ENCODE results near the gene SLC23A3.

The SLC23A3 gene

DNA sequence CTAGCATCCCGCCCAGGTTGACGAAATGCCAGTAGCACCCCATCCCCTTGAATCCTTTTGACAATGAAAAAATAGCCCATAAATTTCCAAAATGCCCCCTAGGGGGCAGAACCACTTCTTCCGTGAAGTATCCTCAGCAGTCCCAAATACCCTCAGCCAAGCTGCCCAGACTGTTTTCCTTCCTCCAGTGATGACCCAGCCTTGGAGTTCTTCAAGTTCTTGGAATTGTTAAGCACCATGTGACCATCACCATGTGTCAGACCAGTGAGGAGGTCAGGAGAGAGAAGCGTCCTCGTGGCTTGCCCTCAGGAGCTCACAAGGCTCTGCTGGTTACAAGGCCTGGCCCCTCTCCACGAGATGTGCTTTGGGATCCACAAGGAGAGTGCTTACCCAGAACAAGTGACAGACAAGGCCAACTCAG, 1.4 kb upstream of the SLC23A3 start:
- peak; percentile 42 for DNase-seq (ENCODE audit: extremely low spot score)
- TF ChIP-seq L3MBTL2 (conservative IDR thresholded peaks at IDR 0.05), result no peak
- TF ChIP-seq LEF1 (IDR thresholded peaks at IDR 0.05; ENCODE audit: borderline replicate concordance), result no peak
- TF ChIP-seq FOXK2 (IDR thresholded peaks at IDR 0.05), result no peak
- TF ChIP-seq BHLHE40 (IDR thresholded peaks at IDR 0.05; ENCODE audit: borderline replicate concordance), result no peak
- TF ChIP-seq NFRKB (IDR thresholded peaks at IDR 0.05), result no peak
- TF ChIP-seq FOXM1 (IDR thresholded peaks at IDR 0.05; ENCODE audit: borderline replicate concordance), result no peak
- TF ChIP-seq ARNT (IDR thresholded peaks at IDR 0.05), result no peak
- TF ChIP-seq SUZ12 (IDR thresholded peaks at IDR 0.05), result no peak
- TF ChIP-seq HDGF (IDR thresholded peaks at IDR 0.05; ENCODE audit: borderline replicate concordance), result no peak
- no peak for TF ChIP-seq CTBP1 (IDR thresholded peaks at IDR 0.05; ENCODE audit: borderline replicate concordance)
- ChIA-PET POLR2A (interaction anchor here (1.3 to 1.6 kb wide), 3 partner anchors 35 to 74 kb away, joined by 3 to 6 read pairs (median 4); partner anchors contain the start of genes GLB1L, STK16 and ZFAND2B), CTCF (interaction anchor here (0.8 to 2.8 kb wide), 6 partner anchors 12 to 173 kb away, joined by 3 to 8 read pairs (median 4); no protein-coding TSS in a partner anchor)

DNA sequence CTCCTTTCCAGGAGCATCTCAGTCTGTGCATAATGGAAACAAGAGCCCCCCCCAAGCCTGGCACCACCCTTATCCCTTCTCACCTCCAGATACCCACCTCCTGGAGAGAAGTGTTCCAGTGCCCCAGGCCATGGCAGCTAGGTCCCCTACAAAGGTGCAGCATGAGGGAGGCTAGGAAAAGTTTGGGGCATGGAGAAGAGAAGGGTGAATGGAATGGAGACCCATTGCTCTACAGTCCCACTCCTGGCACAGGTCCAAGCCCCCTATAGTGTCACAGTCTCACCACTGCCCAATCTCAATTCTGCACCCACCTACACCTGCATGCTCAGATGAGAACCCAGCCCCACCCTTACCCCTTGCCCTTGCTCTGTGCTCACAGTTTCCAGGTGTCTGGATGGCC, 897 bp downstream of the SLC23A3 start:
- CTCF ChIA-PET, result no interaction called here
- POLR2A ChIA-PET, result no interaction called here

DNA sequence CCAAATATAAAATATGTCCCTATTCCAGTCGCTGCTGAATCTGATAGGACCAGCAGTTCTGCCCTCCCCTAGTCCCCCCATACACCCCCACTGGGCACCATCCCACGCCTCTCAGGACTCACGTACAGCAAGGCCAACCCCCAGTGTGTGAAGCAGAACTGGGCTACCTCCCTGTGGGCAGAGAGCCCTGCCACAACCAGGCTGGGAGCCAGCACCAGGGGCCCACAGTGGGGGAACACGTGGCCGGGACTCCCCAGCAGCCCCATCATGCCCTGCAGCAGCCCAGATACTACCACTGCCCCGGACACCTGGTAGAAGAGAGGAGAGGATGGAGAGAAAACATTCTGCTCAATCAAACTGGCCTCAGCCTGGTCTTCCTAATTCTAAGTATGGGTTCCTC, 1.3 kb downstream of the SLC23A3 start:
- CTCF ChIA-PET, result no interaction called here
- DNase-seq (ENCODE audit: extremely low spot score), result no peak

More for the DNA sequence above, 897 bp downstream of the SLC23A3 start:
- no peak for DNase-seq (ENCODE audit: extremely low spot score)
- TF ChIP-seq CTBP1 (IDR thresholded peaks at IDR 0.05; ENCODE audit: borderline replicate concordance), result no peak
- TF ChIP-seq HDGF (IDR thresholded peaks at IDR 0.05; ENCODE audit: borderline replicate concordance), result no peak
- TF ChIP-seq TARDBP (IDR thresholded peaks at IDR 0.05), result no peak

DNA sequence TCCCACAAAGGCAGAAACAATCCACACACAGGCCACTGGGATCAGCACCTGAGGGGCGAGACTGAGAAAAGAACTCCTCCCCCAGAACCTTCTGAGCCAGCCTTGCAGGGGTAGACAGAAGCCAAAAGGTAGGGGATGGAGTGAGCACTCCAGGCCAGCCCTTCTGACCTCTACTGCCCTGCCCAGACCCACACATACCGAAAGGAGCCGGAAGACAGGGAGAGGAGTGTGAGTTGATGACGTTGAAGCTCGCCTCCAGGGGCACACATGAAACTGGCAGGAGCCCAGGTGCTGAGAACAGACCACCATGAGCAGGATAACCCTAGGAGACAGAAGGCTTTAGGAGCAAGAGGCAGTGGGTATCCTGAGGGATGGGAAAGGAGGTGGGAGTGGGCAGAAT, 1.8 kb downstream of the SLC23A3 start:
- TF ChIP-seq NFRKB (IDR thresholded peaks at IDR 0.05) (no peak), SUZ12 (IDR thresholded peaks at IDR 0.05) (no peak)
- ChIA-PET POLR2A (no interaction called here), CTCF (no interaction called here)
- no peak for DNase-seq (ENCODE audit: extremely low spot score)

More for the DNA sequence above, 1.3 kb downstream of the SLC23A3 start:
- TF ChIP-seq SP1 (IDR thresholded peaks at IDR 0.05) (no peak), ZNF384 (IDR thresholded peaks at IDR 0.05) (no peak), FOXM1 (IDR thresholded peaks at IDR 0.05; ENCODE audit: borderline replicate concordance) (no peak), TARDBP (IDR thresholded peaks at IDR 0.05) (no peak), FOXK2 (IDR thresholded peaks at IDR 0.05) (no peak), ARNT (IDR thresholded peaks at IDR 0.05) (no peak), SUZ12 (IDR thresholded peaks at IDR 0.05) (no peak), BHLHE40 (IDR thresholded peaks at IDR 0.05; ENCODE audit: borderline replicate concordance) (no peak), ELF4 (IDR thresholded peaks at IDR 0.05) (no peak), FOXA1 (IDR thresholded peaks at IDR 0.05) (no peak), NFRKB (IDR thresholded peaks at IDR 0.05) (no peak), HDGF (IDR thresholded peaks at IDR 0.05; ENCODE audit: borderline replicate concordance) (no peak), L3MBTL2 (conservative IDR thresholded peaks at IDR 0.05) (no peak), LEF1 (IDR thresholded peaks at IDR 0.05; ENCODE audit: borderline replicate concordance) (no peak), CTBP1 (IDR thresholded peaks at IDR 0.05; ENCODE audit: borderline replicate concordance) (no peak)
- TF ChIP-seq, protein P1, sequence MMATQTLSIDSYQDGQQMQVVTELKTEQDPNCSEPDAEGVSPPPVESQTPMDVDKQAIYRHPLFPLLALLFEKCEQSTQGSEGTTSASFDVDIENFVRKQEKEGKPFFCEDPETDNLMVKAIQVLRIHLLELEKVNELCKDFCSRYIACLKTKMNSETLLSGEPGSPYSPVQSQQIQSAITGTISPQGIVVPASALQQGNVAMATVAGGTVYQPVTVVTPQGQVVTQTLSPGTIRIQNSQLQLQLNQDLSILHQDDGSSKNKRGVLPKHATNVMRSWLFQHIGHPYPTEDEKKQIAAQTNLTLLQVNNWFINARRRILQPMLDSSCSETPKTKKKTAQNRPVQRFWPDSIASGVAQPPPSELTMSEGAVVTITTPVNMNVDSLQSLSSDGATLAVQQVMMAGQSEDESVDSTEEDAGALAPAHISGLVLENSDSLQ (IDR thresholded peaks at IDR 0.05), result no peak
- POLR2A ChIA-PET, result no interaction called here

DNA sequence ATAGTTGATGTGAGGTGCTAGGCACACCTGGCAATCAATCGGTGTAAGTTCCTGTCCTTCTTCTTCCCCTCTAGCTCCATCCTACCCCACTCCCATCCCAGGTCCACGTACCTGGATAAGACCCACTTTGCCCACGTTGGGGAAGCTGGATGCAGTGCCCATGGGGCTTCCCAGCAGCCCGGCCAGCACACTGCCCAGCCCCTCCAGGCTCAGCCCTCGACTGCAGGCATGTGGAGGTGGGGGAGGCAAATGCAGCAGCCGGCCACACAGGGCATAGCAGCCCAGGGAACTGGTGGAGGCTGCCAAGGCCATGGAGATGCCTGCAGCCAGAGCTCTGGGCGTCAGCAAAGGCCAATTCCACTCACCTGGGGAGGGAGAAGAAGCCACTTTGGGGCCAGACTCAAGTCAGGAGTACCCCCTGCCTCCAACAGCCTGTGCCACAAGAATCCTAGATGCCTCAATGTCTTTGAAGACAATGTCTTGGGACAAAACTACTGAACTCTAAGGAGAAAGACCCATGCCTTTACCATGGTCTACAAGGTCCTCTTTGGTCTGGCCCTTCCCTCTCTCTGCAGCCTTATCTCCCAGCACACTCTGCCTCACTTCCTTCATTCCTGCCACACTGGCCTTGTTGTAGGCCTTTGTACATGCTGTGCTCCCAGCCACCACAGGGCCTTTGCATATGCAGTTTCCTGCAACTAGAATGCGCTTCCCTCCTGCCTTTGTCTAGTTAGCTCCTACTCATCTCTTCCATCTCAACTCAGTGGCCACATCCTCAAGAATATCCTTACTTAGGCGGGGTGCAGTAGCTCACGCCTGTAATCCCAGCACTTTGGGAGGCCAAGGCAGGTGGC, 4.5 kb downstream of the SLC23A3 start:
- ChIA-PET CTCF (no interaction called here), POLR2A (interaction anchor here (1.4 kb wide), 1 partner anchor 11 kb away, joined by 6 read pairs; the partner anchor contains the start of gene CNPPD1)
- DNase-seq (ENCODE audit: extremely low spot score), result no peak
- TF ChIP-seq FOXA1 (IDR thresholded peaks at IDR 0.05) (no peak), HDGF (IDR thresholded peaks at IDR 0.05; ENCODE audit: borderline replicate concordance) (no peak), SP1 (IDR thresholded peaks at IDR 0.05) (no peak), BHLHE40 (IDR thresholded peaks at IDR 0.05; ENCODE audit: borderline replicate concordance) (no peak), FOXK2 (IDR thresholded peaks at IDR 0.05) (no peak), LEF1 (IDR thresholded peaks at IDR 0.05; ENCODE audit: borderline replicate concordance) (no peak), L3MBTL2 (conservative IDR thresholded peaks at IDR 0.05) (no peak), ARNT (IDR thresholded peaks at IDR 0.05) (no peak), FOXM1 (IDR thresholded peaks at IDR 0.05; ENCODE audit: borderline replicate concordance) (no peak), NFRKB (IDR thresholded peaks at IDR 0.05) (no peak), ELF4 (IDR thresholded peaks at IDR 0.05) (no peak), SUZ12 (IDR thresholded peaks at IDR 0.05) (no peak), ZNF384 (IDR thresholded peaks at IDR 0.05) (no peak), TARDBP (IDR thresholded peaks at IDR 0.05) (no peak), CTBP1 (IDR thresholded peaks at IDR 0.05; ENCODE audit: borderline replicate concordance) (no peak)
- TF ChIP-seq, protein P1 (IDR thresholded peaks at IDR 0.05), result no peak

DNA sequence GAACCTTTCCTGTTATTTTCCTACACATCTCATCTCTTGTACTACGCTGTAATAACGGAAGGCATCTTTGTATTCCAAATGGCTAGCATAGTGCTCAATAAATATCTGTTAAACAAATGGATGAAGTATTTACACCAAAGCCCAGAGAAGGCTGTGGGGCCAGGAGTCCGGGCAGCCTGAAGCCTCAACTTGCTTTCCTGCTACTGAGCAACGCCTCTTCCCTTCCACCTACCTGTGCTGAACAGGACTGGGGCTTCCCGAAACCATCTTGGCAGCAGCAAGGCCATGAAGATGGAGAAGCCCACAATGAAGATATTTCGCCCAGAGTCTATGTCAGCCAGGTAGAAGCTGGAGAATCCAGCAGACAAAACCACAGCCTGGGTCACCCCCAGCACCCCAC, 6.7 kb downstream of the SLC23A3 start:
- no peak for DNase-seq (ENCODE audit: extremely low spot score)
- ChIA-PET POLR2A (interaction anchor here (0.6 kb wide), 1 partner anchor 13 kb away, joined by 5 read pairs; the partner anchor contains the start of gene CNPPD1), CTCF (no interaction called here)
- TF ChIP-seq FOXK2 (IDR thresholded peaks at IDR 0.05) (no peak), FOXM1 (IDR thresholded peaks at IDR 0.05; ENCODE audit: borderline replicate concordance) (no peak), ZNF384 (IDR thresholded peaks at IDR 0.05) (no peak), HDGF (IDR thresholded peaks at IDR 0.05; ENCODE audit: borderline replicate concordance) (no peak), ELF4 (IDR thresholded peaks at IDR 0.05) (no peak), CTBP1 (IDR thresholded peaks at IDR 0.05; ENCODE audit: borderline replicate concordance) (no peak), LEF1 (IDR thresholded peaks at IDR 0.05; ENCODE audit: borderline replicate concordance) (no peak), SP1 (IDR thresholded peaks at IDR 0.05) (no peak), FOXA1 (IDR thresholded peaks at IDR 0.05) (no peak), ARNT (IDR thresholded peaks at IDR 0.05) (no peak), BHLHE40 (IDR thresholded peaks at IDR 0.05; ENCODE audit: borderline replicate concordance) (no peak), TARDBP (IDR thresholded peaks at IDR 0.05) (no peak), L3MBTL2 (conservative IDR thresholded peaks at IDR 0.05) (no peak), SUZ12 (IDR thresholded peaks at IDR 0.05) (no peak), NFRKB (IDR thresholded peaks at IDR 0.05) (no peak)
- TF ChIP-seq, protein P1 (IDR thresholded peaks at IDR 0.05), result no peak

All from HEK293T (cell line).